HepG2 (cell line): ENCODE results near the gene NCKIPSD.

Source experiments
- CREB1 ChIP-seq, 2 experiments: fragments of 450-650 bp in 1 of 2; IDR thresholded peaks; 2 replicates each; pipeline ENCODE4 v1.6.1; 2016 to 2017; ENCODE audit warnings: control low read depth in 1 of 2, mild to moderate bottlenecking in 1 of 2, missing compliant biosample characterization in 1 of 2, missing genetic modification characterization in 1 of 2
- CTCF ChIP-seq: sonication (generic); formaldehyde crosslinking; IDR thresholded peaks from 2 replicates; pipeline ENCODE4 v1.5.0; 2020; ENCODE audit warnings: mild to moderate bottlenecking, missing genetic modification reagents, moderate library complexity
- EP300 ChIP-seq, 3 experiments: sonication (generic) in 1 of 3; formaldehyde crosslinking in 1 of 3; IDR thresholded peaks; 2 replicates each; pipeline versions ENCODE4 v1.5.1 to v1.6.1; 2011 to 2020; ENCODE audit warnings: low read depth in 2 of 3, low read length in 2 of 3, borderline replicate concordance in 1 of 3, improper control_type of control experiment in 1 of 3, mild to moderate bottlenecking in 1 of 3, missing genetic modification reagents in 1 of 3, moderate library complexity in 1 of 3
- ESRRA ChIP-seq: sonication (generic); formaldehyde crosslinking; IDR thresholded peaks from 2 replicates; pipeline ENCODE4 v1.5.1; 2020; ENCODE audit warnings: mild to moderate bottlenecking, low read depth, missing genetic modification reagents
- EZH2 ChIP-seq: conservative IDR thresholded peaks from 2 replicates; pipeline ENCODE4 v1.6.1; 2012; ENCODE audit warnings: mild to moderate bottlenecking, low read depth, low read length, moderate library complexity
- SMAD3 ChIP-seq: sonication (generic); formaldehyde crosslinking; IDR thresholded peaks from 2 replicates; pipeline ENCODE4 v1.4.0; 2020; ENCODE audit warnings: missing genetic modification reagents
- SMC3 ChIP-seq: IDR thresholded peaks from 2 replicates; pipeline ENCODE4 v1.6.1; 2011; ENCODE audit warnings: low read length, improper control_type of control experiment
- SRY ChIP-seq: sonication (generic); formaldehyde crosslinking; IDR thresholded peaks from 2 replicates; pipeline ENCODE4 v1.8.0; 2022; ENCODE audit warnings: mild to moderate bottlenecking, missing genetic modification reagents
- YY1 ChIP-seq: IDR thresholded peaks from 2 replicates; pipeline ENCODE4 v1.6.1; 2011; ENCODE audit warnings: low read length, low read depth, moderate library complexity, mild to moderate bottlenecking; ENCODE audit not compliant: insufficient read depth, insufficient replicate concordance
- ZBTB14 ChIP-seq: sonication (generic); formaldehyde crosslinking; IDR thresholded peaks from 2 replicates; pipeline ENCODE4 v1.4.0; 2020; ENCODE audit warnings: missing genetic modification reagents
- ZBTB39 ChIP-seq: sonication (generic); formaldehyde crosslinking; IDR thresholded peaks from 2 replicates; pipeline ENCODE4 v1.5.0; 2020; ENCODE audit warnings: missing genetic modification reagents
- ZC3H4 ChIP-seq: sonication (generic); formaldehyde crosslinking; IDR thresholded peaks from 2 replicates; pipeline ENCODE4 v1.4.0; 2020; ENCODE audit warnings: missing genetic modification reagents, borderline replicate concordance
- ZNF24 ChIP-seq: fragments of 450-650 bp; IDR thresholded peaks from 2 replicates; pipeline ENCODE4 v1.6.1; 2017; ENCODE audit warnings: antibody characterized with exemption, mild to moderate bottlenecking

GRCh38 chr3:48727511-48727910, 41.8 kb upstream of the NCKIPSD start:
- TF ChIP-seq ESRRA (CRISPR knock-in tag) = no peak
- TF ChIP-seq CTCF = no peak
- TF ChIP-seq ZC3H4 (CRISPR knock-in tag) = no peak
- no peak for TF ChIP-seq CREB1 (IDR thresholded peaks at IDR 0.05)
- TF ChIP-seq CREB1 (CRISPR knock-in tag; IDR thresholded peaks at IDR 0.05) = no peak
- no peak for TF ChIP-seq SMAD3 (CRISPR knock-in tag)
- no peak for TF ChIP-seq SRY
- TF ChIP-seq YY1 = no peak
- no peak for TF ChIP-seq EP300 (IDR thresholded peaks at IDR 0.05; ENCODE audit: low read depth in 2 of 2, low read length in 2 of 2)
- no peak for TF ChIP-seq EP300 (CRISPR knock-in tag; IDR thresholded peaks at IDR 0.05; ENCODE audit: borderline replicate concordance)
- no peak for TF ChIP-seq SMC3
- no peak for TF ChIP-seq ZBTB39
- TF ChIP-seq ZNF24 = no peak
- no peak for TF ChIP-seq ZBTB14 (CRISPR knock-in tag)
- TF ChIP-seq EZH2 = no peak
